Measurements from ENCODE around the gene MMRN1. TPM values are rescaled to one million over a fixed set of nuclear protein-coding genes. Genes with fewer than 3 reads are reported as not detected.

Gene MMRN1
- total RNA-seq, result not detected in 2 replicates

GRCh38 chr4:89894649-89895550 is at the start of gene MMRN1:
Gene MMRN1, plus strand, starts transcription at chr4:89894854. Its CDS starts 118 bp downstream, at chr4:89894972.
- H3K79me2 ChIP-seq (ENCODE audit: insufficient read depth, low read length), result no peaks in the 10 kb centered on the region

GRCh38 chr4:89847571-89848325 is 46.9 kb upstream of the MMRN1 start:
- peak; percentile 61 for DNase-seq (ENCODE audit: insufficient read length, low spot score, missing footprints)
- no peak overlapping the region for H3K4me3 ChIP-seq (ENCODE audit: insufficient read depth, low read length)
- H3K4me2 ChIP-seq (ENCODE audit: insufficient read depth, low read length), result no peak overlapping the region
- H3K36me3 ChIP-seq (ENCODE audit: insufficient read depth, low read length), result no peaks in the 10 kb centered on the region
- H3K4me1 ChIP-seq (ENCODE audit: insufficient read depth, low read length), result no peaks in the 10 kb centered on the region
- no peak overlapping the region for H3K27ac ChIP-seq (ENCODE audit: low read depth, low read length)
- no peak for TF ChIP-seq CTCF (IDR thresholded peaks at IDR 0.05; ENCODE audit: extremely low read depth, low read depth, low read length)
- no peaks in the 10 kb centered on the region for H3K9me3 ChIP-seq (ENCODE audit: low read depth, low read length)
- no peaks in the 10 kb centered on the region for H4K20me1 ChIP-seq (ENCODE audit: insufficient read depth, low read length)
- H2AFZ ChIP-seq (ENCODE audit: low read length), result no peak overlapping the region
- H3K79me2 ChIP-seq (ENCODE audit: insufficient read depth, low read length), result no peaks in the 10 kb centered on the region
- H3K27me3 ChIP-seq (ENCODE audit: insufficient read depth, low read length), result no peaks in the 10 kb centered on the region

More at GRCh38 chr4:89894649-89895550, at the start of gene MMRN1:
- H3K4me1 ChIP-seq (ENCODE audit: insufficient read depth, low read length), result no peaks in the 10 kb centered on the region
- H3K27me3 ChIP-seq (ENCODE audit: insufficient read depth, low read length), result no peaks in the 10 kb centered on the region
- no peaks in the 10 kb centered on the region for H3K36me3 ChIP-seq (ENCODE audit: insufficient read depth, low read length)
- no peak within 1 kb of the TSS for H3K4me2 ChIP-seq (ENCODE audit: insufficient read depth, low read length)
- no peak within 1 kb of the TSS for H2AFZ ChIP-seq (ENCODE audit: low read length)
- H3K27ac ChIP-seq (ENCODE audit: low read depth, low read length), result no peak within 1 kb of the TSS
- H4K20me1 ChIP-seq (ENCODE audit: insufficient read depth, low read length), result no peaks in the 10 kb centered on the region
- no peak for TF ChIP-seq CTCF (IDR thresholded peaks at IDR 0.05; ENCODE audit: extremely low read depth, low read depth, low read length)
- no peaks in the 10 kb centered on the region for H3K9me3 ChIP-seq (ENCODE audit: low read depth, low read length)
- no peak within 1 kb of the TSS for H3K4me3 ChIP-seq (ENCODE audit: insufficient read depth, low read length)
- DNase-seq (ENCODE audit: insufficient read length, low spot score, missing footprints), result no peak

- no peak overlapping the region for H3K4me2 ChIP-seq (ENCODE audit: insufficient read depth, low read length)
Observed at GRCh38 chr4:89855236-89855635, 39.4 kb upstream of the MMRN1 start.

More at GRCh38 chr4:89855236-89855635, 39.4 kb upstream of the MMRN1 start:
- Histone ChIP-seq H2AFZ (ENCODE audit: low read length) (no peak overlapping the region), H3K27ac (ENCODE audit: low read depth, low read length) (no peak overlapping the region), H3K36me3 (ENCODE audit: insufficient read depth, low read length) (no peaks in the 10 kb centered on the region), H3K79me2 (ENCODE audit: insufficient read depth, low read length) (no peaks in the 10 kb centered on the region), H3K4me3 (ENCODE audit: insufficient read depth, low read length) (no peak overlapping the region), H3K4me1 (ENCODE audit: insufficient read depth, low read length) (no peaks in the 10 kb centered on the region), H3K9me3 (ENCODE audit: low read depth, low read length) (no peaks in the 10 kb centered on the region), H4K20me1 (ENCODE audit: insufficient read depth, low read length) (no peaks in the 10 kb centered on the region), H3K27me3 (ENCODE audit: insufficient read depth, low read length) (no peaks in the 10 kb centered on the region)
- TF ChIP-seq CTCF (IDR thresholded peaks at IDR 0.05; ENCODE audit: extremely low read depth, low read depth, low read length), result no peak
- no peak for DNase-seq (ENCODE audit: insufficient read length, low spot score, missing footprints)

All from osteoblast (primary cell).